MM.1S (cell line): ENCODE measurements around the gene DFFB.
"Not testable (repeated sequence)": the region's sequence is repeated elsewhere in the genome, so short reads cannot be mapped to it uniquely, and the experiment has no call there.

Experiments used
- CTCF ChIP-seq: fragments of 300-600 bp; sonication (generic); IDR thresholded peaks from 2 replicates; pipeline ENCODE4 v1.5.1; 2016; ENCODE audit warnings: antibody characterized with exemption, low read length, mixed read lengths
- EZH2 ChIP-seq: fragments of 300-600 bp; sonication (generic); optimal IDR thresholded peaks from 2 replicates; pipeline ENCODE3; 2017; ENCODE audit warnings: low read depth, mild to moderate bottlenecking, antibody characterized with exemption, low read length, mixed read lengths

GRCh38 chr1:3810149-3810761 is 47.0 kb upstream of the DFFB start:
- not testable (repeated sequence) for TF ChIP-seq CTCF, EZH2
